ENCODE measurements around the gene CSTF1.
"Not testable (repeated sequence)": the region's sequence is repeated elsewhere in the genome, so short reads cannot be mapped to it uniquely, and the experiment has no call there.

The CSTF1 gene

GRCh38 chr20:56369179-56369578 lies 23.3 kb upstream of the CSTF1 start:
- DNase-seq (ENCODE audit: low spot score): no peak

DNA sequence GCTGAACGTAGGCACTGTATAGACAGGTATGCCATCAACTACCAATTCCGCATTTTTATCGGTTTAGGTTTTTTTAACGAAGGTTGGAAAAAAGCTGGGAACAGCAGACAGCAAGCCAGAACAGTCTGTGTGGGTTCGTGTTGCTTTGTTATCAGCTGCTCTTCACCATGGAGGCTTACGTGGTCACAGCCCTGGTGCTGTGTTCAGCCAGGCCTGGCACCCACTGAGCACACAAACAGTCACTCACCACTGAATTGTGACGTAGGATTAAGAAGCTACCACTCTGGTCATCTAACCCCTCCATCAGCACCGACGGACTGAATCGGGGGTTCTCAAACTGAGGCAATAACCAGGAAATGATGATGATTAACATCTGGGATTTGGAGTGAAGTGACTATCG lies 20.5 kb upstream of the CSTF1 start:
- no peak for DNase-seq (ENCODE audit: low spot score)

DNA sequence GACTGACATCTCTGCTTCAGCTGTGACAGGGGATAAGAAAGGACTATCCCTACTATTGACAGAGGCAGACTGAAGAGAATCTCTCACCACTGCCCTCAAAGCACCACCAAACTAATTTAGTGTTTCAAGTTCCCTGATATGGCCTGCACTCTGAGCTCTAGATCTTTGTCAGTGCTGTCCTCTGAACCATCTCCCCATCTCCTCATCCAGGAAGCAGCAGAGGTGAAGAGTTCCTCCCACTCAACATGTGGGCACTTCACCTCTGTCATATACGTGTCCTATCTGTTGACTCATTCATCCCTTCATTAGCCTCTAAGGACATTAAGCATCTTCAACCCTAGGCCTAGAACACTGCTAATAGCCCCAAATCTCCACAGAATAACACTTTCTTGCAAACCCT lies 19.6 kb upstream of the CSTF1 start:
- DNase-seq (ENCODE audit: low spot score): no peak

GRCh38 chr20:56373942-56374341 lies 18.5 kb upstream of the CSTF1 start:
- DNase-seq (ENCODE audit: low spot score): no peak

GRCh38 chr20:56376331-56376730 lies 16.1 kb upstream of the CSTF1 start:
- DNase-seq (ENCODE audit: low spot score): no peak

DNA sequence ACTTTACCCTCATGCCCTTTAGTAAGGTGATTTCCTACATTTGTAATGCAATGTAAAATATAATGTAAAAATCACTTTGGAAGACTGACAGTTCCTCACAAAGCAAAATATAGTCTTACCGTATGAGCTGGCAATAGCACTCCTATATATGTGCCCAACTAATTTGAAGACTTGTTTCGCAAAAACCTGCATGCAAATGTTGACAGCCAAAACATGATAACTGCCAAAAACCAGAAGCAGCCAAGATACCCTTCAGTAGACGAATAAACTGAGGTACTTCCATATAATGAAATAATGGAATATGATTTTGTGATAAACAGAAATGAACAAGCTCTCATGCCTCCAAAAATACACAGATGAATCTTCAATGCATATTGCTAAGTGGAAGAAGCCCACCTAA lies 14.1 kb upstream of the CSTF1 start:
- DNase-seq (ENCODE audit: low spot score): no peak

DNA sequence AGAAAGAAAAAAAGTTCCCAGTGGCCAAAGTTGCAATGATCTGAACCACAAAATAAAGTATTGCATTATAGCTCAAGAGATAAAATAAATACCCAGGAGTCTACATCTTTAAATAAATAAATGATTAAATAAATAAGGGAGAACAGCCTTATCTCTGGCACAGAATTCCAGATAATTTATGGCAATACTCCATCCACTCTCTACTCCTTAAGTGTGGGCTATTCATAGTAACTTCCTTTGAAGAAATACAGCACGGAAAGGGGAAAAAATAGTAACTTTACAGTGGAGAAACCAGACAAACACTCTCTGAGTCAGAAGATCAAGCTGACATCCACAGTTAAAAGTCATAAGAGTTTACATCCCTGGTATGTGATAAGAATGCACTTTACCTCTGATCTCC lies 12.1 kb upstream of the CSTF1 start:
- DNase-seq (ENCODE audit: low spot score): no peak

GRCh38 chr20:56381501-56381900 lies 10.9 kb upstream of the CSTF1 start:
- no peak for DNase-seq (ENCODE audit: low spot score)

DNA sequence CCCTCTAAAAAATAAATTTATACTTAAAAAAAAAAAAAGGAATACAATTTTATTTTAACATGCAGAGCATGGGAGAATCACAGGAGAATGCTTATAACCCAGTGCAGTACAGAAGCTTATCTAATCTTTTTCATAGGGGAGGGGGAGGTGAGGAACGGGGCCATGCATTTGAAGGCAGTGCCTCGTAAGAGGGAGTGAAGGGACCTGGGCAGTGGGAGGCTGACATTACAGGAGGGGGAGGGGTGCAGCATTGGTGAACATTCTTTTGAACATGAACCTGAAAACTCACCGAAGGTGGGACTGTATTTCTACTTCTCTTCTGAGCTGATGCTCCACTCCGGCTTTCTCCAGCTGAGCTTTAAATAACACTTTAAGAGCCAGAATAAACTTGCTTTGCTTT lies 9.7 kb upstream of the CSTF1 start:
- DNase-seq (ENCODE audit: low spot score): no peak

GRCh38 chr20:56383334-56383733 lies 9.1 kb upstream of the CSTF1 start:
- DNase-seq (ENCODE audit: low spot score): no peak

DNA sequence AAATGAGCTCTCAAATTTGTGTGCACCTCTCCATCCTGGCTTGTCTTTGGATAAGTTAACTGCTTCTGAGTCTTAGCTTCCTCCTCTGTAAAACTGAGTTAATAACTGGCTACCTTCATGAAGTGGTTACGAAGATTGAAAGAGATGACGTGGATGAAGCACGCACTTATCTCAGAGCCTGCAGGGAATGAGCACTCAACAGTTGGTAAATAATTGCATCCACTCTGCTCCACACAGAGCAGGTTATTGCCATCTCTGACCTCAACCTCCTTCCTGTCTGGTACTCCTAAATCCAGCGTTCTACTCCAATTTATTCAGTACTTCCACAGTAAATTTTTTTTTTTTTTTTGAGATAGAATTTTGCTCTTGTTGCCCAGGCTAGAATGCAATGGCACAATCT lies 7.3 kb upstream of the CSTF1 start:
- DNase-seq (ENCODE audit: low spot score): no peak

- DNase-seq (ENCODE audit: low spot score): no peak
Observed at GRCh38 chr20:56386219-56386618, 6.2 kb upstream of the CSTF1 start.

GRCh38 chr20:56388882-56389281 lies 3.6 kb upstream of the CSTF1 start:
- no peak for DNase-seq (ENCODE audit: low spot score)

DNA sequence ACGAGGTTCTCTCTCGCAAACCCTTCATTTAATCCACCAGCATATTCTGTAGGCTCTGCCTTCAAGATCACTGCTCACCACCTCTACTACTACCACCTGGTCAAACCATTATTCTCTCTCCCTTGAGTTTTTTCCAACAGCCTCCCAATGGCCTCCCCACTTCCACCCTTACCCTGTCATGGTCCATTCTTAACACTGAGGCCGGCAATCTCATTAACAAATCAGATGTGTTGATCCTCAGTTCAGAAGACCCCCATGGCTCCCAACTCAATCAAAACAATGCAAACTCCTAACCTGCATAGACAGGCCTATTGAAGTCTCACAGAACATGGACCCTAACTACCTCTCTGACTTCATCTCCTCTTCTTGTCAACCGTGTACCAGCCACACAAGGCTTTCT lies 2.6 kb upstream of the CSTF1 start:
- no peak for DNase-seq (ENCODE audit: low spot score)

- DNase-seq (ENCODE audit: low spot score): not testable (repeated sequence)
Observed at GRCh38 chr20:56390396-56390795, 2.0 kb upstream of the CSTF1 start.

GRCh38 chr20:56391037-56391436 lies 1.4 kb upstream of the CSTF1 start:
- DNase-seq (ENCODE audit: low spot score): no peak

DNA sequence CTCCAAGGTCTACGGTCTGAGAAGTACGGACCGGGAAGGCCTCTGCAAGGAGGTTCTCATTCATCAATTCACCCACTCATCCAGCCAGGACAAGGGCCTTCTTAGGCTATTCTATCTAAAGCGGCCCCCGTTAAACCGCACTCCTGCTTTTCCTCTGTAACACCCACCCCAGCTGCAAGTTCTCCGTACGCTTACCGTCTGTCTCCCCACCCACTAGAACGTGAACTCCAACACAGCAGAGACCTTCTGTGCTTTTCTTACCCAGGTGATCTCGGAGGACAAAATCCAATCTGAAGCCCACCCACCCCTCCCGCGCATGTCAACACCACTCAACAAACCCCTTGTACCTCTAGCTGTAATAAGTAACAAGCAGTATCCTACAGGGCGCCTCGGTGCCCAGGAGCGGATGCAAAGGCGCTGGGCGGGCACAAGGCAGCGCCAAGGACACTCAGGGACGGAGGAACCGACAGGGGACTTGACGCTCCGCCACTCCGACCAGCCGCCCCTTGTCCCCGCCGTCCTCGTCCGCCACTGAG lies 781 bp upstream of the CSTF1 start:
- DNase-seq (ENCODE audit: low spot score): no peak

- DNase-seq (ENCODE audit: low spot score): no peak
Observed at GRCh38 chr20:56392881-56393482, 537 bp downstream of the CSTF1 start.

DNA sequence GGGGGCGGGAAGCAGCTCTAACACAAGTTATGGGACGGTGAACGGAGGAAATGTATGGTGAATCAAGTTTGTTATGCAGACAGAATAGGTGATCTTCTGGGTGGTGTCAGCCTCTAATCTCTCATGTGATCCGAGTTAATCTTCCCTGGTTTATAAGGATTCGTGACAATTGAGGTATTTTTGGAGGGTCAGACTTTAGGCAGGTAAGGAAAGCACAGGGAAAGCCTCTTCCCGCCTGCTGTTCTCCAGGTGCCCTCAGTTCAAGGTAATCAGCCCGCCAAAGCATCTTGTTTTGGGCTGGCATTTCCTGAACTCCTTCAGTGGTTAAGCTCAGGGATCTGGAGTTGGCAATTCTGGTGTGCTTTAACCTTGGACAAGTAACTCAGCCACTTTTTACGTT lies 1.2 kb downstream of the CSTF1 start:
- DNase-seq (ENCODE audit: low spot score): no peak

- DNase-seq (ENCODE audit: low spot score): no peak
Observed at GRCh38 chr20:56395166-56395565, 2.7 kb downstream of the CSTF1 start.

- peak; percentile 39 for DNase-seq (ENCODE audit: low spot score)
Observed at GRCh38 chr20:56400001-56400640, 7.7 kb downstream of the CSTF1 start.

DNA sequence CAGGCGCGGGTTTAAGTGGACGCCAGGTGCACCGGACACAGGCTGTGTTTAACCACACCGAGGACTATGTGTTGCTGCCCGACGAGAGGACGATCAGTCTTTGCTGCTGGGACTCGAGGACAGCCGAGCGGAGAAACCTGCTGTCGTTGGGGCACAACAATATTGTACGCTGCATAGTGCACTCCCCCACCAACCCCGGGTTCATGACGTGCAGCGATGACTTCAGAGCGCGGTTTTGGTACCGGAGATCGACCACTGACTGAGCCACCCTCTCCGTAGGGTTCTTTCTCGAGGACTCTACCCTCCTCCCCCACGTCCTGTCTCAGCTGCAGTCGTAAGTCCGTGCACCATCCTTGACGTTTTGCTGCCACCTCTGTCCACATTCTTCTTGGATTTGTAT lies 11.0 kb downstream of the CSTF1 start:
- no peak for DNase-seq (ENCODE audit: low spot score)

- not testable (repeated sequence) for DNase-seq (ENCODE audit: low spot score)
Observed at GRCh38 chr20:56405356-56405755, 12.9 kb downstream of the CSTF1 start.

GRCh38 chr20:56406910-56407309 lies 14.5 kb downstream of the CSTF1 start:
- DNase-seq (ENCODE audit: low spot score): no peak

Data from HuH-7 (cell line).